H1 (cell line): Measurements from ENCODE around the gene NSUN6. TPM values are rescaled to one million over a fixed set of nuclear protein-coding genes. Genes with fewer than 3 reads are reported as not detected.

Experiments
- MAFK ChIP-seq: IDR thresholded peaks from 2 replicates; pipeline ENCODE4 v1.6.1; 2012; ENCODE audit warnings: low read depth, mild to moderate bottlenecking, improper control_type of control experiment, low read length
- TAF7 ChIP-seq: optimal IDR thresholded peaks from 2 replicates; pipeline ENCODE3; 2011; ENCODE audit warnings: low read depth, mild to moderate bottlenecking, inconsistent platforms, low read length, moderate library complexity, borderline replicate concordance
- TEAD4 ChIP-seq: IDR thresholded peaks from 2 replicates; pipeline ENCODE4 v1.6.1; 2012; ENCODE audit warnings: low read depth, low read length, inconsistent platforms, mixed read lengths
- YY1 ChIP-seq: IDR thresholded peaks from 2 replicates; pipeline ENCODE4 v1.6.1; 2011; ENCODE audit warnings: low read depth, mild to moderate bottlenecking, low read length
- polyA plus RNA-seq, 7 experiments: library from polyadenylated mRNA; depleted of rRNA in 3 of 7; stranded (reverse) in 5 of 7; unstranded in 2 of 7; fragments of >200 nt in 5 of 7; fragments of 200-250 nt in 2 of 7; gene quantifications; 1 replicate in 5 of 7; 2 replicates in 1 of 7; 4 replicates in 1 of 7; pipeline versions ENCODE4 v1.2.1 to v1.2.3, GENCODE V29; 2011 to 2013; ENCODE audit warnings: missing spikeins in 2 of 7, mixed read lengths in 2 of 7
- total RNA-seq: library from RNA; stranded (reverse); fragmentation: NEBNext Ultra II Directional; extraction: Animal tissue kit (Norgen Biotek cat#: 25700); gene quantifications from 2 replicates; pipeline ENCODE4 v1.2.1, GENCODE V29; 2021
- TF ChIP-seq, protein P1 (sequence below), 3 experiments: IDR thresholded peaks; 1 replicate in 2 of 3; 2 replicates in 1 of 3; pipeline versions ENCODE4 v1.5.1 to v1.6.1; 2011; ENCODE audit warnings: low read length in 3 of 3, mild to moderate bottlenecking in 3 of 3, inconsistent platforms in 2 of 3, low read depth in 1 of 3, moderate library complexity in 1 of 3; ENCODE audit not compliant: insufficient read depth in 1 of 3; ENCODE audit errors: control extremely low read depth in 1 of 3

Gene NSUN6
- total and polyA plus RNA-seq, 2 of the 8 experiments (the other 6 are each of a cell fraction or from before 2014, with no cell fraction given) = 5.9 to 14.4 TPM

DNA sequence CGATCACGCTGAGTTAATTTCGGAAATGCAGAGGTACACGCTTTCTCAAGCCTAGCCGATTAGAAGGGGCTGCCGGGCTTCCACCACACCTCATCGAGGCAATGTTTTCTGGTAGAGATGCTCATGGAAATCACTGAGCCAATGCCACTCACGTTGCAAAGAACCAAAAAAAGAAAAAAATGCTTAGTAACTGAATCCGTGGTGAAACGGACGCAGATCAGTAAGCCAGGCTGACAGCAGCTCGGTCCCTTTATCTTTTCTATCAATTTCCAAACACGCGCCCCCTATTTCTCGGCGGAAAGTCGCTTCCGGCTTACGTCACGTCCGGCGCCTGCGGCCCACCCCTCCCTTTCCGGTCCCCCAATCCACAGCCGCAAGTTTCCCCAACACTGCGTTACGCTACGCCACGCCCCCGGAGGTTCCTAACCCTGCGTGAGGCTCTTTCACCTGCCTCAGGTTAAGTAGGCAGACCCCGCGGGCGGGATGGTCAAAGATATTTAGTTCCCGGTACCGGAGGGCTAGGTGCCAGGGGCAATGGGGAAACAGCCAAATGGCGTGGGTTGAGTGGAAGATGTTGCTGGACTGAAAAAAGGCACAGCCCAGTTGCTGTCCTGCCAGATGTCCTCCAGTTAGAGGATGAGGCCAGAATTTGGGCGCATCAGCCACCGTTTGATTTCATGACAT is at the start of gene NSUN6 (continued):
- TF ChIP-seq, protein P1, sequence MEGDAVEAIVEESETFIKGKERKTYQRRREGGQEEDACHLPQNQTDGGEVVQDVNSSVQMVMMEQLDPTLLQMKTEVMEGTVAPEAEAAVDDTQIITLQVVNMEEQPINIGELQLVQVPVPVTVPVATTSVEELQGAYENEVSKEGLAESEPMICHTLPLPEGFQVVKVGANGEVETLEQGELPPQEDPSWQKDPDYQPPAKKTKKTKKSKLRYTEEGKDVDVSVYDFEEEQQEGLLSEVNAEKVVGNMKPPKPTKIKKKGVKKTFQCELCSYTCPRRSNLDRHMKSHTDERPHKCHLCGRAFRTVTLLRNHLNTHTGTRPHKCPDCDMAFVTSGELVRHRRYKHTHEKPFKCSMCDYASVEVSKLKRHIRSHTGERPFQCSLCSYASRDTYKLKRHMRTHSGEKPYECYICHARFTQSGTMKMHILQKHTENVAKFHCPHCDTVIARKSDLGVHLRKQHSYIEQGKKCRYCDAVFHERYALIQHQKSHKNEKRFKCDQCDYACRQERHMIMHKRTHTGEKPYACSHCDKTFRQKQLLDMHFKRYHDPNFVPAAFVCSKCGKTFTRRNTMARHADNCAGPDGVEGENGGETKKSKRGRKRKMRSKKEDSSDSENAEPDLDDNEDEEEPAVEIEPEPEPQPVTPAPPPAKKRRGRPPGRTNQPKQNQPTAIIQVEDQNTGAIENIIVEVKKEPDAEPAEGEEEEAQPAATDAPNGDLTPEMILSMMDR (IDR thresholded peaks at IDR 0.05; ENCODE audit: control extremely low read depth in 1 of 3, insufficient read depth in 1 of 3, low read depth in 1 of 3, low read length in 3 of 3) = no peak
- TF ChIP-seq MAFK (peak; percentile 19; the same call in 1 of the 2 replicates), YY1 (no peak), TEAD4 (no peak), TAF7 (peak; percentile 35)
